Measurements from ENCODE around the gene RASA3.

DNA sequence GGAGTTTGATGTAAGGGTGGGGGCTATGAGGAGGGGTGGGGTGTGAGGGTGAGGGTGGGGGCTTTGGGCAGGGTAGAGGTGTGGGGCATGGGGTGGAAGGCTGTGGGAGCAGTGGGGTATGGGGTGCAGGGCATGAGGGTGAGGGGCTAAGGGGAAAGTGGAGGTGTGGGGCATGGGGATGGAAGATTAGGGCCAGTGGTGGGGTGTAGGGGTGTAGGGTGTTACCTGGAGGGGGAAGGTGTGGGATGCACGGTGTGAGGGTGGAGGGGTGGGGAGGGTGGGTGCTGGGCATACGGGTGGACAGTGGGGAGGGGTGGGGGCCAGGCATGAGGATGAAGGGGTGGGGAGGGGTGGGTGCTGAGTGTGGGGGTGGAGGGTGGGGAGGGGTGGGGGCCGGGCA is 22.9 kb upstream of the RASA3 start:
- no peak for TF ChIP-seq GATA3 (IDR thresholded peaks at IDR 0.05; ENCODE audit: low read depth, low read length)
- TF ChIP-seq GATA2 (IDR thresholded peaks at IDR 0.05; ENCODE audit: low read depth, low read length), result no peak
